Activated T-cell treated with anti-CD3 and anti-CD28 coated beads for 24 hours (primary cell): Measurements from ENCODE around the gene ZMPSTE24.

Source experiments
- DNase-seq: peaks from one replicate; pipeline ENCODE4 v3.0.0-alpha.2; 2020; ENCODE audit warnings: low read depth

Gene ZMPSTE24

DNA sequence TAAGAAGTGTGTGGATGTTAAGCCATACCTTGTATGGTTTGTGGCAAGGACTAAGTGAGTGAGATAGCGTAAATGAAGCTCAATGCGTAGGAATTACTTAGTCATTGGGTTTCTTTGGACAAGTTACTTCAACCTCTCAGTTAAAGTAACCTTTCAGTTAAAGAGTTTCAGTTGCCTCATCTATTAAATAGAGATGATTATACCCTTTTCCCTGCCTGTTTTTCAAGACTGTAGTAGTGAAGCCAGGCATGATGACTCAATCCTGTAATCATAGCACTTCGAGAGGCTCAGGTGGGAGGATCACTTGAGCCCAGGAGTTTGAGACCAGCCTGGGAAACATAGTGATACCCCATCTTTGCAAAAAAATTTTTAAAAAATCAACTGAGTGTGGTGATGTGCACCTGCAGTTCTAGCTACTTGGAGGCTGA, 6.3 kb downstream of the ZMPSTE24 start:
- DNase-seq, result peak; percentile 10

DNA sequence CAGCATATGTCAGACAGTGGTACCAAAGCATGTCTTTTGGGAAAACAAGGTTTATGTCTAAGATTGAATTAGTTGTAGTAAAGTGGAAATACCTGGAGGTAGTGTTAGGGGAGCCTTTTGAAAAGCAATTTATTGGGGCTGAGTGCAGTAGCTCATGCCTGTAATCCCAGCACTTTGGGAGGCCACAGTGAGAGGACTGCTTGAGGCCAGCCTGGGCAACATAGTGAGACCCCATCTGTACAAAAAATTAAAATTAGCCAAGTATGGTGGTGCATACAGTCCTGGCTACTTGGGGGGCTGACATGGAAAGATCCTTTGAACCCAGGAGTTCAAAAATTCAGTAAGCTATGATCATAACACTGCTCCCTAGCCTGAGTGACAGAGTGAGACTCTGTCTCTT, 7.3 kb downstream of the ZMPSTE24 start:
- no peak for DNase-seq

- DNase-seq, result no peak
These were observed 7.9 kb downstream of the ZMPSTE24 start for GRCh38 chr1:40265919-40266318.

DNA sequence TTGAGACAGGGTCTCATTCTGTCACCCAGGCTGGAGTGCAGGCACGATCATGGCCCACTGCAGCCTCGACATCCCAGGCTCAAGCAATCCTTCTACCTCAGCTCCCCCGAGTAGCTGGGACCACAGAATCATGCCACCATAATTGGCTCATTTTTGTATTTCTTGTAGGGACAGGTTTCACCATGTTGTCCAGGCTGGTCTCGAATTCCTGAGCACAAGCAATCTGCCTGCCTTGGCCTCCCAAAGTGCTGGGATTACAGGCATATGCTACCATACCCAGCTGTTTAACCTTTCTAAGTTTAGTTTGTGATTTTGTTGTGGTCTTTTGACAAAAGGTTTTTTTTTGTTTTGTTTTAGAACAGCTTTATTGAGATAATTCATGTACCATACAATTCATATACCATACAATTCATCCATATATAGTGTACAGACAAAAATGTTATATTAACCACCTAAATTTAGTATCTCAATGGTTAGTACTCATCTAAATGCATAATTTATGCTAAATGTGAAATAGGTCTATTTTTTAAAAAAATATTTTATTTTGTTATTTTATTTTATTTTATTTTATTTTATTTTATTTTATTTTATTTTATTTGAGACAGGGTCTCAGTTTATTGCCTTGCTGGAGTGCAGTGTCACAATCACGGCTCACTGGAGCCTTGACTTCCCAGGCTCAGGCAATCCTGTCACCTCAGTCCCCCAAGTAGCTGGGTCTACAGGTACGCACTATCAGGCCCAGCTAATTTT, 8.9 kb downstream of the ZMPSTE24 start:
- DNase-seq, result no peak

DNA sequence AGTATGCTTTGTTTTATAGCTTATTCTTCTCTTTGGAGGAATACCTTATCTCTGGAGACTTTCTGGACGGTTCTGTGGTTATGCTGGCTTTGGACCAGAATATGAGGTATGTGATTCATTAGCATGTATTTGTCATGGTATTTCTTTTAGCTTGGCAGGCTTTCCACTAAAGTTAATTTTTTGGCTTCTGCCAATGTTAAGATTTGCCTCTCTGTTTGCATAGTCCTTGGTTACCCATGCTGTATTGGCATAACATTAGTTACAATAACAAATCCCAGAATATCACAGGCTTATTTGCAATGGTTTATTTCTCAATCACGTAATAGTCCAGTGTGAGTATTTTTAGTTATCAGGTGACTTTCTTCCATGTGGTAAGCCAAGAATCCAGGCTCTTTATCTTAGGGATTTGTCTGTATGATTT, 9.7 kb downstream of the ZMPSTE24 start:
- DNase-seq, result no peak

DNA sequence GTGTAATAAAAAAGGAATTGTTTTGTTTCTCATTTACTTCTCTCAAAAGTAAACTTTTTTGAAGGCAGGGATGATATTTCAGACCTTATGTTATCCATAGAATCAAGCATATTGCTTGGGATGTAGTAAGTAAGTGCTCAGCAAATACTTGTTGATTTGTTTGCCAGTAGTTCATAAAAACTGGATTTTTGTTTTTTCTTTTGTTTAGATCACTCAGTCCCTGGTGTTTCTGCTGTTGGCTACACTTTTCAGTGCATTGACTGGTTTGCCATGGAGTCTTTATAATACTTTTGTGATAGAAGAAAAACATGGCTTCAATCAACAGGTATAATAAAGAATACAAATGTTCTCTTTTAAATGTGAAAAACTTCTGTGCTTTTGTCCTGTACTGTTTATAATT, 10.2 kb downstream of the ZMPSTE24 start:
- no peak for DNase-seq

DNA sequence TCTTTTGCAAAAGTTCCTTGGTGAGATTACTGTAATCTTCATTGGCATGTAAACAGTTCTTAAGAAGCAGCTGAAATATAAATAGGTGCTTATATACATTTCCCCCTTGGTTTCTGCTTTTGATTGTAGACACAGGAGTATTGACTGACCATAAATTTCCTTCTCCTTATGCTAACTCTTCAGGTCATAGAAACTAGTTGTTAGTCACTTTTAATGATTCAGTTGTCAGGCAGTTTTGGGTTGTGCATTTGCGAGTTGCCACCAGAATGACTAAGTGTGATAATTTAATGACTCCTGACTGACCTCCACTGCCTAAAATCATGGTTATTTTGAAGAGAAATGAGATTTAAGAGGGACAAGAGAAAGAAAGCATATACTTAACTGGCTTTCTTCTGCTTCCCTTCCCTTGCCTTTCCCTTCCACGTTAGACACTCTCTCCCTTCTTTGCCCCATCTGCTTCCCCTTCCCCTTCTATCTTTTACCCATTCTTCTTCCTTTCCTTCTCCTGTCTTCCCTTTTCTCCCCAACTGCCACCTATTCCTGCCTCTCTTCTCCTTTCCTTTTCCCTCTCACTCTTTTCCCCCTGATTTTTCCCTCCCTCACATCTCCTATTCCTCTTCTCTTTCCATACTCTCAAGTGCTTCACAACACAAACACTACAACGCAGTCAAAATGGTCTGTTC, 12.3 kb downstream of the ZMPSTE24 start:
- DNase-seq, result no peak

DNA sequence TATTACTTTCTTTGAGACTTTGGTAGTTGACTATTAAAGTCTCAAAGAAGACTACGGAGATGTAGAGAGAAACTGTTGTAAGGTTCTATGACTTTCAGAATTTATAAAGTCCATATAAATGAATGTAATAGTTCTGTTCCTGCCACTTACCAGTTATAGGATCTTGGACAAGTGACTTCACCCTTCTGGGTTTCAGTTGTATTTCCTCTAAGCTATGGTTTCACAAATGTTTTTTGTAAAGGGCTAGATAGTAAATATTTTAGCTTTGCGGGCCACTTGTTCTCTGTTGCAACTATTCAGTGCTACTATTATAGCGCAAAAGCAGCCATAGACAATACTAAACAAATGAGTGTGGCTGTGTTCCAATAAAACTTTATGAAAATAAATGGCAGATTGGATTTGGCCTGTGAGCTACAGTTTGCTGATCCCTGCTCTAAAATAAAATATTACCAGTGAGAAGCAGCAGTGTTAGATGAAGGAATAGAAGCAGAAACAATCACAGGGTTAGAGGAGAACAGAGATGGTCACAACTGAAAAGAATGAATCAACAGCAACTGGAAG, 14.7 kb downstream of the ZMPSTE24 start:
- no peak for DNase-seq

- DNase-seq, result no peak
These were observed 15.6 kb downstream of the ZMPSTE24 start for GRCh38 chr1:40273547-40274166.

GRCh38 chr1:40274331-40274730, 16.3 kb downstream of the ZMPSTE24 start:
- no peak for DNase-seq

DNA sequence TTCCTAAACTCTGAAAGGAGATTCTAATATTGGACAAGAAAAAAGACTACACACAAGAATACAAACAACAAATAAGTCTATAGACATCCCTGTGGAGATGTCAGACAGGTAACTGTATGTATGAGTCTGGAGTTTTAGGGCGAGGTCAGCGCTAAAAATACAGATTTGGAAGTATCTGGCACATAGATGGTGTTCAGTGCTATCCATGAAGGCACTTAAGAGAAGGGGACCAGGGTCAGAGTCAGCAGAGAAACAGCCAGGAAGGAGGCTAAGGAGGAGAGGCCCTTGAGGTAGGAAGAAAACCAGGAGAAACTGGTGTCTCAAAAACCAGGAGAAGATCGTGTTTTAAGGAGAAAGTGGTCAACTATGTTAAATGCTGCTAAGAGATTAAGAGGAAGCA, 18.1 kb downstream of the ZMPSTE24 start:
- DNase-seq, result no peak

DNA sequence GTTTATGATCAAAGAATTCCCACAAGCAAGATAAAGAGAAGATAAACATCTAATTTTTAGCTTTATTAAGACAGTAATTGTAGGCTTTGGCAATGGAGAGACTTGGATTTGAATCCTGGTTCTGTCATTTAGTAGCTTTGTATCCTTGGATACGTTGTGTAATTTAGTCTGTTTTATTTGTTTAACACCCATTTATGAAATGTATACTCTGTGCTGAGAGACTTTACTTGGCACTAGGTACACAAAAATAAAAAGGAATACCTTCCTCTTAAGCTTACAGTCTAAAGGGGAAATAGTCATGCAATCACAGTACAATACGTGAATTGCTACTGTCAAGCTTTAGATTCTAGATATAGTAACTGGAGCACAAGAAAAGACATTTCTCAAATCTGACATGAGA, 23.8 kb downstream of the ZMPSTE24 start:
- DNase-seq, result no peak

DNA sequence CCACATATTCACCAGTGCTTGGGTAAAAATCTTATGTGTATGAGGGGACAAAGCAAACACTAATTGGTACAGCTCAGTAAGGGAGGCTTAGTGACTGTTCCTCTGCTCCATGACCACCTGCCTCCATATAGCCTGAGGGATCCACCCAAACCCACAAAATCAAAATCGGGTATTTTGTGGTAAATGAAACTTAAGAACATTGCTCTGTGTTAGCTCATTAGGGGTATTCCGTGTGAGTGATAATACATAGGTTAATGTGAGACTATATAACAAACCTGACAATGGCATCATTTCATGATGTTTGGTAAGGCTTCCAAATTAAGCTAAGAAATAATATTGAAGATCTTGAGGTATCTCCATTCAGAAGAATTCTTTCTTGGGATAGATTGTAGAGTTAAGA, 33.3 kb downstream of the ZMPSTE24 start:
- DNase-seq, result no peak

GRCh38 chr1:40299366-40300248, 41.6 kb downstream of the ZMPSTE24 start:
- no peak for DNase-seq

DNA sequence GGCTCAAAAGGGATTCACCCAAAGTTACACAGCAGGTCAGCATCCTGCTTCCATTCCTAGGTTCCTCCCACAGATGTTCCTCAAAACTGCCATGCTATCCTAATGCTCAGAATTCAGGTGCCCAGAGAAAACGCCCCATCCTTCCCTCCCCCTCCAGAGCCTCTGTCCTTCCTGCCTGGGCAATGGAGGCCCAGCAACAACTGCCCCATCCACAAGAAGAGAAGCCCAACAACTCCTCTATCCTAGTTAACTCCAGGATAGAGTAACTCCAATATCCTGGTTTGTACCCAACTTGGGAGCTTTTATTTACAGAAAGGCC, 42.2 kb downstream of the ZMPSTE24 start:
- DNase-seq, result no peak

GRCh38 chr1:40300651-40301050, 42.6 kb downstream of the ZMPSTE24 start:
- DNase-seq, result no peak

- no peak for DNase-seq
These were observed 43.0 kb downstream of the ZMPSTE24 start for GRCh38 chr1:40301066-40301465.

GRCh38 chr1:40301541-40302299, 43.7 kb downstream of the ZMPSTE24 start:
- no peak for DNase-seq

GRCh38 chr1:40302475-40302874, 44.4 kb downstream of the ZMPSTE24 start:
- no peak for DNase-seq

DNA sequence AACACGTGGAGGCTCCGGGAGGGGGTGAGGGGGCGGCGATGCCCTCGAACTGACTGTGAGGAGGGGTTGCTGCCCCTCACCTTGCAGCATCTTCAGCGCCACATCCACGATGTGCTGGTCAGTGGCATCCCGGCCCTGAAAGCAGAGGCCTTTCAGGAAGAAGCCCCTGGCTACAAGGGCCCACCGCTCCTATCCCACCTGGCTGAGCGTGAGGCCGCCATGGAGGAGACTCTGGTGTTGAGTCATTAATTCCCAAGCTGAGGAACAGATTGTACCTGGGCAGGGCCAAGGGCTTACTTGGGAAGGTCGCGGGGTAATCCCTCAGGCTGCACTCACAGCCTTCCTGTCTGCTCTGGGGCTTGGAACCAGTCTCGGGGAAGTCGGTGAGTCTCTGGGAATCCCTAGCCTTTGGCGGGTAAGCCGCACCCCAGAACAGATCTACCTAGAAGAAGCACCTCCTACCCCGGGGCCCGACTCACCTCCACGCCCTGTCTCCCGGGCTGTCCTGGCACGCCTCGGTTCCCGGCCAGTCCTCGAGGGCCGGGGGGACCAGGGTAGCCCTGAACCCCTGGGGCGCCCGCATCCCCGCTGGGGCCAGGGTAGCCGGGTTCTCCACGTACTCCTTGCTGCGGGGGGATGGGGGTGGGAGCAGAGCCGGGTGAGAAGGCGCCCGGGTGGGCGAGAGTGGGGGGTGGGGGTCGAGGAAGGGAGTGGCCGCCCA, 45.2 kb downstream of the ZMPSTE24 start:
- no peak for DNase-seq

DNA sequence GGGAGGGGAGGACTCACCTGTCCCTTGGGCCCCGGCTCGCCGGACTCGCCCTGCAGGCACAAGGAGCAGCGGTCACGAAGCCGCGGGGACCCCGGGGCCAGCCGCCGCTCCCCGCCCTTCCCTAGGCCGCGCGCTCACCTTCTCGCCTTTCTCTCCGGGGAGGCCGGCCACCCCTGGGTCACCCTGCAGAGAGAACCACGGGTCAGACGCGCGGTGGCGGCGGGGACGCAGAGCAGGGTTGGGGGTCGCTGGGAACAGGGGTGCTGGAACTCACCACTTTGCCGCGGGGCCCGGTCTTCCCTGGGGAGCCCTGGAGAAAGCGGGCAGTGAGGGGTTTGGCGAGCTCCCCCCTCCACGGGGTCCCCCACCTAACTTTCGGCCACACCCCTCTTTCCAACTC, 45.8 kb downstream of the ZMPSTE24 start:
- no peak for DNase-seq
